ENCODE measurements around the gene GHR. TPM values are rescaled to one million over a fixed set of nuclear protein-coding genes. Genes with fewer than 3 reads are reported as not detected.

Gene GHR
- total RNA-seq, 2 experiments from 2014 or later: not detected

GRCh38 chr5:42521406-42521805, 98.2 kb downstream of the GHR start:
- Mint-ChIP-seq H3K36me3 (ENCODE audit: low read depth) (no peaks in the 10 kb centered on the region), H3K27ac (no peak overlapping the region), H3K4me3 (no peak overlapping the region), H3K4me1 (ENCODE audit: low read depth) (no peaks in the 10 kb centered on the region), H3K27me3 (peaks cover 2% of the 10 kb centered on the region), H3K9me3 (no peaks in the 10 kb centered on the region)
- no peak for TF ChIP-seq CTCF (IDR thresholded peaks at IDR 0.05)
- CTCF ChIA-PET: no interaction called here
- DNase-seq (no peak), ATAC-seq (no peak)
- intact Hi-C loops (cut with micrococcal nuclease): no loop called here
- POLR2A ChIA-PET: interaction anchor here (0.6 kb wide), 1 partner anchor 44 kb away, joined by 3 read pairs; no protein-coding TSS in a partner anchor

- CTCF ChIA-PET: no interaction called here
These were observed 99.5 kb downstream of the GHR start for GRCh38 chr5:42522783-42523182.

GRCh38 chr5:42526179-42526578, 102.9 kb downstream of the GHR start:
- Mint-ChIP-seq H3K4me1 (ENCODE audit: low read depth) (no peaks in the 10 kb centered on the region), H3K9me3 (no peaks in the 10 kb centered on the region), H3K36me3 (ENCODE audit: low read depth) (no peaks in the 10 kb centered on the region), H3K4me3 (no peak overlapping the region), H3K27ac (no peak overlapping the region), H3K27me3 (no peaks in the 10 kb centered on the region)
- no peak for DNase-seq
- no peak for ATAC-seq
- intact Hi-C loops (cut with micrococcal nuclease): no loop called here
- ChIA-PET CTCF (no interaction called here), POLR2A (no interaction called here)
- TF ChIP-seq CTCF (IDR thresholded peaks at IDR 0.05): no peak

More at GRCh38 chr5:42522783-42523182, 99.5 kb downstream of the GHR start:
- POLR2A ChIA-PET: interaction anchor here (0.6 kb wide), 1 partner anchor 309 kb away, joined by 3 read pairs; no protein-coding TSS in a partner anchor
- DNase-seq (no peak), ATAC-seq (no peak)
- intact Hi-C loops (cut with micrococcal nuclease): no loop called here
- no peak for TF ChIP-seq CTCF (IDR thresholded peaks at IDR 0.05)
- no peaks in the 10 kb centered on the region for H3K9me3 Mint-ChIP-seq
- H3K36me3 Mint-ChIP-seq (ENCODE audit: low read depth): no peaks in the 10 kb centered on the region
- H3K4me1 Mint-ChIP-seq (ENCODE audit: low read depth): no peaks in the 10 kb centered on the region
- no peaks in the 10 kb centered on the region for H3K27me3 Mint-ChIP-seq
- no peak overlapping the region for H3K4me3 Mint-ChIP-seq
- no peak overlapping the region for H3K27ac Mint-ChIP-seq

- H3K4me3 Mint-ChIP-seq: no peak overlapping the region
- no peaks in the 10 kb centered on the region for H3K9me3 Mint-ChIP-seq
- DNase-seq (no peak), ATAC-seq (no peak)
- no peak for TF ChIP-seq CTCF (IDR thresholded peaks at IDR 0.05)
- H3K4me1 Mint-ChIP-seq (ENCODE audit: low read depth): no peaks in the 10 kb centered on the region
- no peak overlapping the region for H3K27ac Mint-ChIP-seq
- CTCF ChIA-PET: no interaction called here
- no peaks in the 10 kb centered on the region for H3K27me3 Mint-ChIP-seq
- H3K36me3 Mint-ChIP-seq (ENCODE audit: low read depth): no peaks in the 10 kb centered on the region
- POLR2A ChIA-PET: interaction anchor here (0.7 kb wide), 1 partner anchor 147 kb away, joined by 3 read pairs; no protein-coding TSS in a partner anchor
- intact Hi-C loops (cut with micrococcal nuclease): no loop called here
These were observed 108.4 kb downstream of the GHR start for GRCh38 chr5:42531611-42532010.

- intact Hi-C loops (cut with micrococcal nuclease): no loop called here
- ChIA-PET POLR2A (no interaction called here), CTCF (no interaction called here)
- Mint-ChIP-seq H3K9me3 (peaks cover 13% of the 10 kb centered on the region), H3K36me3 (ENCODE audit: low read depth) (no peaks in the 10 kb centered on the region), H3K4me3 (no peak overlapping the region), H3K27ac (no peak overlapping the region), H3K27me3 (peaks cover 9% of the 10 kb centered on the region), H3K4me1 (ENCODE audit: low read depth) (no peaks in the 10 kb centered on the region)
- no peak for ATAC-seq
- no peak for TF ChIP-seq CTCF (IDR thresholded peaks at IDR 0.05)
- no peak for DNase-seq
These were observed 118.9 kb downstream of the GHR start for GRCh38 chr5:42542106-42542505.

Measured in activated CD8-positive, alpha-beta T cell treated with anti-CD3 and anti-CD28 coated beads for 36 hours (primary cell).